Activated CD4-positive, alpha-beta T cell treated with anti-CD3 and anti-CD28 coated beads, Interleukin-2, Interleukin-4, amounts not matched to agents 100 ng/mL and 50 ng/mL, durations not matched to agents 16 hours and 8 hours (primary cell): Measurements from ENCODE around the gene OR56A3.
"Not testable (repeated sequence)": the region's sequence is repeated elsewhere in the genome, so short reads cannot be mapped to it uniquely, and the experiment has no call there.

ENCODE experiments used
- DNase-seq: peaks from one replicate; pipeline ENCODE4 v3.0.0-alpha.2; 2020; ENCODE audit warnings: low spot score

The OR56A3 gene

DNA sequence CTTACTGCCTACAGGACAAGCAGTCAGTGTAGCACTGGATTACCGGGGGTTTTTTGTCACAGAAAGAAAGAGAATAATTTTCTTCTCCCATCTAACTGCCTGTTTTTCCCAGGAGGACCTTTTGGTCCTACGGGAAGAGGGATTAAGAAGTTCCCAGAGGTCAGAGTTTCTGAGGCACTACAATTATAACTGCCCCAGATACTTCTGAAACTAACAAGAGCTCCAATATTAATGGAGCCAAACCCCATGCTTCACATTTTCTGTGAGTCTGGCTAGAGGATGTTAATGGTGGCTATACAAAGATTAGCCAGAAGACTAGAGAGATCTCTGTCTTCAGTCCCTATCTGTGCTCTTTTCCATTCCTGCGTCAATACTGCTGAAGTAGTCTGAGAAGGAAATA, at the start of gene OR56A3:
TSS of gene OR56A3 (plus strand) at position 301 of the 400 bp plus-strand sequence. CDS start 5,096 bp downstream, outside the sequence.
- DNase-seq = no peak

DNA sequence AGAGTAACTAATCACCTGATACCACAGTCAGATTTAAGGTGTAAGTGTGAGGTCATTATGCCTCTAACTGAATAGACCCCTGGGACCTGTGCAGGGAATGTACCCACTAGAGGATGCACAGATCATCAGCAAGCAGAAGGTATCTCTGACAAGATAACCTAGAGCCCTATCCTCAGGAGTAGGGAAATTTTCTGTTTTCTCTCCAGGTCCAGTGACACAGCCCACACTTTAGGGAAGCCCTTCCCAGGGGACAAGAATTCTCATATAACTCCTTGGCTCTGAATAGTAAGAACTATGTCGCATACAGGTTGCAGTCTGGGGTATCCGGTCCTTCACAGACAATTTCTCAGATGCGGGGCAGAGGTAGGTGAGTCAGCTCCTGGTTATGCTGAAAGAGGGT, 49.1 kb upstream of the OR56A3 start, which contains the start of gene OR52E5:
TSS of gene OR52E5 (plus strand) at position 301 of the 400 bp plus-strand sequence. CDS start 7,569 bp downstream, outside the sequence.
- DNase-seq = no peak

DNA sequence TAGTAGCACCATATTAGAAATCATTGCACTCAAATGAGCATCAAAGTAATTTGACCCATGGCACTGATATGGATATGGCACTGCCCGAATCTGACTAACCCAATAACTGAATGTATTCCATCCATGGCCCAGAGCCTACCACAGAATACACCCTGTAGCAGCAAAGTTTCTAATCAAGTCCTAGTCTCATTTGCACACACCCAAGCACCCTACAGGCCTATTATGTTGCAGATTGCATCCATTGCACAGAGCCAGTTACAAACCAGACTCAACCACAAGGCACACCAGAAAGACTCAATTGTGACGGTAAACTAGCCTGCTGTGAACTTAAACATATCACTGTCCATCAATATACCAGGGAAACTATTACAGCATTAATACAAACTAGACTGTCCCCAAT, 42.5 kb upstream of the OR56A3 start:
- no peak for DNase-seq

- DNase-seq = no peak
Measured at GRCh38 chr11:5910540-5910939, 31.5 kb upstream of the OR56A3 start.

DNA sequence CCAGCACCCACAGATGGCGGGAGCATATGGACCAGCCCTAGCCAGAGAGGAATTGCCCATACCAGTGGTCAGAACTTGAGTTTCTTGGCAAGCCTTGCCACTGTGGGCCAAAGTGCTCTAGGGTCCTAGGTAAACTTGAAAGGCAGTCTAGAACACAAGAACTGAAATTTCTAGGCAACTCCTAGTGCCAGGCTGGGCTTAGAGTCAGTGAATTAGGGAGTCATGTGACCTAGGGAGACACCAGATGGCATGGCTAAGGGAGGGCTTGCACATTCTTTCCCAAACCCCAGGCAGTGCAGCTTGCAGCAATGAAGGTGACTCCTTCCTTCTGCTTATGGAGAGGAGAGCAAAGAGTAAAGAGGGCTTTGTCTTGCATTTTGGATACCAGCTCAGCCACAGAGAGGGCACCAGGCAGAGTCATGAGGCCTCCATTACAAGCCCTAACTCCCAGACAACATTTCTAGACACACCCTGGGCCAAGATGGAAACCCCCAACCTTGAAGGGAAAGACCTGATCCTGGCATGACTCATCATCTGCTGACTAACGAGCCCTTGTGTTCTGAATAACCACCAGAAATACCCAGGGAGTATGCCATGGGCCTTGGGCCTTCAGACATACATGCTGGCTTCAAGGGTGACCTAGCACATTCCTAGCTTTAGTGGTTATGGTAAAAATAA, 19.2 kb upstream of the OR56A3 start:
- DNase-seq = peak; percentile 68

- no peak for DNase-seq
Measured at GRCh38 chr11:5923427-5923776, 18.6 kb upstream of the OR56A3 start.

DNA sequence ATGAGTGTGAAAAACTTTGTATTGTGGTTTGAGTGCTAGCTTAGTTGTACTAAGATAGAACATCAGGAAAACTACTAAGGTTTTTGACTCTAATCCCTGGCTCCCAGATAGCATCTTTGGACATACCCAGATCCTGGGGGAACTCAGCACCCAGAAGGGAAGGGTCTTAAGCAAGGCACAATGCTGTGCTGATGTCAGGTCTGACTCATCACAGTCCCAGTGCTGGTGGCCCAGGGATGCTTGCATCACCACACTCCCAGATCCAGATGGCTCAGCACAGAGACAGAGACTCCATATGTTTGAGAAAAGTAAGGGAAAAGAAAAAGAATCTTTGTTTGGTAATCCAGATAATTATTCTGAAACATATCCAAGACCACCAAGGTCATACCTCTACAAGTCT, 18.3 kb upstream of the OR56A3 start:
- no peak for DNase-seq

GRCh38 chr11:5928271-5928670, 13.8 kb upstream of the OR56A3 start:
- DNase-seq = no peak

- no peak for DNase-seq
Measured at GRCh38 chr11:5928811-5929210, 13.2 kb upstream of the OR56A3 start.

DNA sequence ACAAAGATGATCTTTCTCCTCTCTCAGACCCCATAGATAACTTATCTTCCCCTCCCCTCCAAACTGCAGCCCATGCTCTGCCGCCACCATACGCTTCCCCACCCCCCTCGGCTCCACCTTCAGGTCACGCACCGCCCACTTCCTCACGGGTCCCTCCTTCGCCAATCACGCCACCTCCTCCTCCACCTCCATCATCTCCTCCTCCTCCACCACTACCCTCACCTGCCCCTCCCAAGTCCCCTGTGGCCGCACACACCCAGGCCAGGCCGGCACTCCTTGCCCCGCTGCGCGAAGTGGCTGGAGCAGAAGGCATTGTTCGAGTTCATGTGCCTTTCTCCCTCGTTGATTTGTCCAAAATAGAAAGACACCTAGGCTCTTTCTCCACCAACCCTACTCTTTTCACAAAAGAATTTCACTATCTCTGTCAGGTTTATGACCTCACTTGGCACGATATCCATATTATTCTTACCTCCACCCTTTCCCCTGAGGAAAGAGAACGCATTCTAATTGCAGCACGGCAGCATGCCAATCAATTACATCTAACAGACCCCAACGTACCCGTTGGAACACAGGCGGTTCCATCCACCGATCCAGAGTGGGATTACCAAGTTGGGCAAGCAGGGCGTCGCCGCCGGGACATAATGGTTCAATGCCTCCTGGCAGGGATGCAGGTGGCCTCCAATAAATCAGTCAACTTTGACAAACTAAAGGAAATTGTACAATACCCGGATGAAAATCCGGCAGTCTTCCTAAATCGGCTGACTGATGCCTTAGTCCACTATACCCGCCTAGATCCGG, 12.3 kb upstream of the OR56A3 start:
- no peak for DNase-seq

GRCh38 chr11:5930614-5931013, 11.4 kb upstream of the OR56A3 start:
- no peak for DNase-seq

- DNase-seq = no peak
Measured at GRCh38 chr11:5931061-5931460, 11.0 kb upstream of the OR56A3 start.

DNA sequence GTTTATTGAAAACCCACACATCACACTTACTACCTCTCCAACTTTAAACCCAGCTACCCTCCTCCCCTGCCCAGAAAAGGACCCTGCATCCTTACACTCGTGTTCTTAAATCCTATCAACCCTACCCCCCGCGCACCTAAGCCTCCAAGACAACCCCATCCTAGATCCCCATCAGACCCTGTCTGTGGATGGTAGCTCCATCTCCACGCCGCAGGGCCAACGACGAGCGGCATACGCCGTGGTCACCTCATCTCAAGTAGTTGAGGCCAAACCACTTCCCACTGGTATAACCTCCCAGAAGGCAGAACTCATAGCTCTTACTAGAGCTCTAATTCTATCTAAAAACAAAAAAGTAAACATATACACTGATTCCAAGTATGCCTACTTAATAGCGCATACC, 9.4 kb upstream of the OR56A3 start:
- no peak for DNase-seq

DNA sequence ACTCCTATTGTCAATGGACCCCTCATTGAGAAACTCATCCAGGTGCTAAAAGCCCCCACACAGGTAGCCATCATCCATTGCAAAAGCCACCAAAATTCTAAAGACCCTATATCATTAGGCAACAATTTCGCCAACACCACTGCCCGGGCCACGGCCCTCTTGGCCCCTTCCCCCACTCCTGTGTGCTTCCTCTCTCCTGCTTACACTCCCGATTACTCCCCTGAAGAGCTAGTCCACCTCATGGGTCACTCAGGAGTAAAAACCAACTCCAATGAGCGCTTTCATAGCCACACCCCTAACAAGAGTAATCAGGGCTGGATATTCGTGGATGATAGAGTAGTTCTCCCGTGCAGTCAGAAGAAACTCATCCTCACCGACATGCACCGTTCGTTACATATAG, 8.9 kb upstream of the OR56A3 start:
- DNase-seq = no peak

DNA sequence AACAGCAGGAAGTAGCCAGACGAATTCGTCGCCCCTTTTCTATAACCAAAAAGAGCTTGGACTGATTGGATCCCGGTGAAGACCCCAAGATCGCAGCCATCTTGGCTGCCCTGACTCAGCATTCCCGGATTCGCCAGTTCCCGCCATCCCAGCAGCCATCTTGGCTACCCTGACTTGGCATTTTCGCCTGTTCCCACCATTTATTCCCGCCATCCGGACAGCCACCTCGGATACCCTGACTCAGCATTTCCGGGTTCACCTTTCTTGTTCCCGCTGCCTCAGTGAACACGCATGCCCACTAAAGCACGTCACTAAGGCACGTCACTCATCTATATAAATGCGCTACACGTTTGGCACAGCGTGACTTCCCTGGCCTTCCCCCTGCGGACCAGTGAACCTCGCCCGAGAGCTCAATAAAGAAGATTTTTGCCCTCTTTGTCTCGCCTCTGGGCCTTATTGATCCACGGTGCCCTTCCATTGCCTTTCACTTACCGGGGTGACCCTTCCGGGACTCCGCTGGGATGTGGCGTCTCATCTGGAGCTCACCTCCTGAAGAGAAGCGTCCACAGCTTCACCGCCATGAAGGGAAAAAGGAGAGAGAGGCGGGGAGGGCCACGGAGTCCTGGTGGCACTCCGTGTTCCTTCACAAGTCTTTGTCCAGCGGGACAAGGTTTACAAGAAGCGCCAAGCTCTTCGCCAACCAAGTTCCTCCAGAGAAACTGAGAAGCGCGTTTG, 4.0 kb upstream of the OR56A3 start:
- no peak for DNase-seq

DNA sequence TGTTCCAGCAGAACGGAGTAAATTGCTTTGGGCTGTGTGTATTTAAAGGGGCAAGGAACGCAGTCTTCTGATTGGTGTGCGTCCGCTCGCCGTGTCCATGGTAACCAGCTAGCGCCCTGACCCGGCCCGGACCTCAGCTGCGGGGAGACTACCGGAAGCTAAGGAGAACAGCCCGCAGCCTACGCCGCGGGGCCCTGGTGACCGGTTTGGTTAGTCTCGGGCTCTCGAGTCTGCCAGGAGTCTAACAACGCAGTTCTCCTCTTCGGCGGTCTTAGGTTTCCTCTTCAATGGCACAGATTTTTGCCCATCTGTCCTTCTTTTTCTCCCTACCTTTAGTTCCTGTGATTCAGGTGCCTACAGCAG, 3.5 kb upstream of the OR56A3 start:
- no peak for DNase-seq

DNA sequence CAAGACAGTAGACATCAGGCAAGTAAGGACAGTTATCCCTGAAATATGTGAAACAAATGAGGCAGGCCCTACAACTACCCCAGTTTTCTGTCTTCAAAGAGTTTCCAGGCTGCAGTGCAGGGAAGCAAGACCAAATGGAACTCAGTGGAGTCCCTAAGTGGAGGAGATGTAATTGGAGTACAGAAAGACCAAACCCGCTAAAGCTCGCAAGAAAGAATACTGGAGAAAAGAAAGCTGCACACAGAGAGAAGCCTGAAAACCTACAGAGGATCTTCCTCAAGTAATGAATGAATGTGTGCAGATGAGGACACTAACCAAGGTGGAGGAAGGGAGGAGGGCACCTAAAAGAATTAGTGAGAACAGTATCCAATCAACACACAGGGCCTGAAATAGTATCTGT, 1.3 kb upstream of the OR56A3 start:
- no peak for DNase-seq

DNA sequence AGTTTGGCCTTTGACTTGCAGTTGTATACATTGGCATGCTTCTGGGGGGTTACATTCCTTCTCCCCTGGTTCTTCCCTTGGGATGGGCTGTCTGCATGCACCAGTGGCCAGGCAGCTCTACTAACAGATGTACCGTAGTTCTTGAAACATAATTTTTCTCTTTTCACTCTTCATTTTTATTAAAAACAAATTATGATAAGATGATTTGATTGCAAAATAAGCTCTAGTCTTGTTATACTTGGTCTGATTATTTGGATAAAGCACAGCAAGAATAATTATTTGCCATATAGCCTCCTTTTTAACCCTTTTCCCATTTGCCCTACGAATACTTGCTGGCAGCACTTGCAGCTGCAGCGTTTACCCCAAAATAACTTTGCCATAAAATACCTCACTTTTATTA, 13.5 kb downstream of the OR56A3 start:
- DNase-seq = no peak

GRCh38 chr11:5960704-5961320, 18.8 kb downstream of the OR56A3 start:
- not testable (repeated sequence) for DNase-seq

DNA sequence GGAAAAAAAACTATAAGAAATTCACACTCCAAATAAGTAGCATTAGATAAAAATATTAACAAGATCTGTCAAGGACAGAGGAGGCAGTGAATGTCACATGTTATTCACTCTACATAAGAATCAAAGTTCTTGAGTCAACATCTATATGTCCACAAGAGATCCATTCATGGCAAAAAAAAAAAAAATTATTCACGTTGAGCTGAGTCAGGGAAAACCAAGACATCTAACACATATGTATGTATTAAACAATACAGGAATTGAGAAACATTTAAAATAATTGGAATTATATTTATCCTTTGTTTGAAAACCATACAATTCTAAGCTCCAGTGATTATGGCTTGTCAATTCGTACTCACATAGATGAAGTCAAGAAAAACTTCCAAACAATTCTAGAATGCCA, 24.9 kb downstream of the OR56A3 start:
- DNase-seq = no peak

GRCh38 chr11:5967708-5968107, 25.7 kb downstream of the OR56A3 start:
- DNase-seq = no peak

DNA sequence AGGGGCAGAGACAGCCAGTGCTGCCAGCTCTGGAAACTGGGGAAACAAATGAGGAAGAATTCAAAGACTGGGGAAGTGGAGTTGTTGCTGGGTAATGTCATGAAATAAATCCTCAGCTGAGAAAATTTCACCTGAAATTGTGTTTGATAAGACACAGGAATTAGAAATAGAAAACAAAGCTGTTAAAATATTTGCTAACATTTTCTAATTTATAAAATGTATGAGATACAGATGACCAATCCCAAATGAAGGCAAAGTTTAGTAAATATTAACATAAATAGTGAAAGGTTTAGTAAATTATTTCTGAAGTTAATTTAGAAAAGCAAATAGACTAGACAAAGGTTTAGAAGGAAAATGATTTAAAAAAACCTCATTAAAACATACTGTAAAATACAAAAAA, 26.3 kb downstream of the OR56A3 start, which contains the start of gene OR56A5:
TSS of gene OR56A5 (minus strand) at position 101 of the 400 bp plus-strand sequence. CDS start at position 101, 0 bp downstream.
- DNase-seq = no peak
